HepG2 (cell line): Measurements from ENCODE around the gene GTF2F1. TPM values are rescaled to one million over a fixed set of nuclear protein-coding genes. Genes with fewer than 3 reads are reported as not detected.

Experiments used
- ATM ChIP-seq: fragments of 450-650 bp; IDR thresholded peaks from 2 replicates; pipeline ENCODE4 v1.7.1; 2017; ENCODE audit warnings: mild to moderate bottlenecking, borderline replicate concordance
- BHLHE40 ChIP-seq: IDR thresholded peaks from 2 replicates; pipeline ENCODE4 v1.6.1; 2011; ENCODE audit warnings: low read length, improper control_type of control experiment
- GATAD2A ChIP-seq: IDR thresholded peaks from 2 replicates; pipeline ENCODE4 v1.6.1; 2016
- KDM4B ChIP-seq: sonication (generic); formaldehyde crosslinking; IDR thresholded peaks from 2 replicates; pipeline ENCODE4 v1.4.0; 2020; ENCODE audit warnings: missing genetic modification reagents
- KDM5A ChIP-seq: fragments of 200-600 bp; sonication (generic); IDR thresholded peaks from 2 replicates; pipeline ENCODE4 v1.7.0; 2018; ENCODE audit warnings: antibody characterized with exemption, mild to moderate bottlenecking, low read length, borderline replicate concordance
- KLF13 ChIP-seq: sonication (generic); formaldehyde crosslinking; IDR thresholded peaks from 2 replicates; pipeline ENCODE4 v1.4.0; 2020; ENCODE audit warnings: mild to moderate bottlenecking, missing genetic modification reagents
- LCORL ChIP-seq, 2 experiments: fragments of 450-650 bp in 1 of 2; sonication (generic) in 1 of 2; formaldehyde crosslinking in 1 of 2; IDR thresholded peaks; 2 replicates each; pipeline versions ENCODE4 v1.5.0 to v1.6.1; 2017 to 2020; ENCODE audit warnings: antibody characterized with exemption in 1 of 2, missing genetic modification reagents in 1 of 2
- MAFF ChIP-seq: IDR thresholded peaks from 2 replicates; pipeline ENCODE4 v1.6.1; 2011; ENCODE audit warnings: low read depth, low read length, improper control_type of control experiment
- PCBP1 ChIP-seq: fragments of 200-400 bp; formaldehyde crosslinking; IDR thresholded peaks from 2 replicates; pipeline ENCODE4 v1.6.1; 2017; ENCODE audit warnings: mild to moderate bottlenecking, low read depth, low read length, borderline replicate concordance
- PITX1 ChIP-seq: sonication (generic); formaldehyde crosslinking; IDR thresholded peaks from 2 replicates; pipeline ENCODE4 v1.5.1; 2020; ENCODE audit warnings: mild to moderate bottlenecking, missing genetic modification reagents
- PLRG1 ChIP-seq: fragments of 450-650 bp; conservative IDR thresholded peaks from 2 replicates; pipeline ENCODE4 v1.6.1; 2016
- POLR2AphosphoS2 ChIP-seq: IDR thresholded peaks from 2 replicates; pipeline ENCODE4 v1.6.1; 2011; ENCODE audit warnings: low read depth, low read length, improper control_type of control experiment
- PTBP1 ChIP-seq: fragments of 200-400 bp; formaldehyde crosslinking; IDR thresholded peaks from 2 replicates; pipeline ENCODE4 v1.6.1; 2018; ENCODE audit warnings: low read length, low read depth; ENCODE audit not compliant: poor library complexity, severe bottlenecking
- RXRA ChIP-seq: sonication (generic); formaldehyde crosslinking; IDR thresholded peaks from 2 replicates; pipeline ENCODE4 v1.5.1; 2020; ENCODE audit warnings: missing genetic modification reagents
- SNAI1 ChIP-seq: sonication (generic); formaldehyde crosslinking; IDR thresholded peaks from 2 replicates; pipeline ENCODE4 v1.5.0; 2020; ENCODE audit warnings: mild to moderate bottlenecking, missing genetic modification reagents, borderline replicate concordance
- TAF15 ChIP-seq: fragments of 200-400 bp; formaldehyde crosslinking; IDR thresholded peaks from one replicate; pipeline ENCODE4 v1.6.1; 2018; ENCODE audit warnings: mild to moderate bottlenecking, low read depth, low read length; ENCODE audit not compliant: poor library complexity, severe bottlenecking
- TEAD2 ChIP-seq: sonication (generic); formaldehyde crosslinking; IDR thresholded peaks from 2 replicates; pipeline ENCODE4 v1.9.0; 2021; ENCODE audit warnings: missing genetic modification reagents
- XRCC5 ChIP-seq: fragments of 200-400 bp; formaldehyde crosslinking; optimal IDR thresholded peaks from 2 replicates; pipeline ENCODE3; 2017; ENCODE audit warnings: mild to moderate bottlenecking, low read length
- ZFP37 ChIP-seq: sonication (generic); formaldehyde crosslinking; IDR thresholded peaks from 2 replicates; pipeline ENCODE4 v1.4.0; 2020; ENCODE audit warnings: missing genetic modification reagents, borderline replicate concordance
- ZNF143 ChIP-seq: sonication (generic); formaldehyde crosslinking; IDR thresholded peaks from 2 replicates; pipeline ENCODE4 v1.4.0; 2020; ENCODE audit warnings: missing genetic modification reagents
- ZNF234 ChIP-seq: sonication (generic); formaldehyde crosslinking; conservative IDR thresholded peaks from 2 replicates; pipeline ENCODE4 v1.5.1; 2020; ENCODE audit warnings: mild to moderate bottlenecking, missing genetic modification reagents
- ZNF251 ChIP-seq: sonication (generic); formaldehyde crosslinking; IDR thresholded peaks from 2 replicates; pipeline ENCODE4 v1.9.0; 2021; ENCODE audit warnings: mild to moderate bottlenecking, missing genetic modification reagents
- ZNF256 ChIP-seq: sonication (generic); formaldehyde crosslinking; conservative IDR thresholded peaks from 2 replicates; pipeline ENCODE4 v1.4.0; 2020; ENCODE audit warnings: missing genetic modification reagents
- ZNF326 ChIP-seq: sonication (generic); formaldehyde crosslinking; IDR thresholded peaks from 2 replicates; pipeline ENCODE4 v1.4.0; 2020; ENCODE audit warnings: missing genetic modification reagents, borderline replicate concordance
- ZNF562 ChIP-seq: sonication (generic); formaldehyde crosslinking; IDR thresholded peaks from 2 replicates; pipeline ENCODE4 v1.8.0; 2022; ENCODE audit warnings: missing genetic modification reagents, borderline replicate concordance
- ZNF746 ChIP-seq: sonication (generic); formaldehyde crosslinking; IDR thresholded peaks from 2 replicates; pipeline ENCODE4 v1.8.0; 2022; ENCODE audit warnings: mild to moderate bottlenecking, missing genetic modification reagents
- polyA plus RNA-seq, 8 experiments: library from polyadenylated mRNA; depleted of rRNA in 3 of 8; stranded (reverse) in 7 of 8; unstranded in 1 of 8; fragments of >200 nt; fragmentation: Illumina TruSeq in 4 of 8; extraction: Trizol in 4 of 8; gene quantifications; 2 replicates each; pipeline versions ENCODE4 v1.2.1 to v1.2.3, GENCODE V29; 2011 to 2016; ENCODE audit warnings: low read depth in 4 of 8, missing spikeins in 1 of 8, mixed read lengths in 1 of 8; ENCODE audit not compliant: insufficient read depth in 1 of 8
- total RNA-seq, 5 experiments: library from RNA; depleted of rRNA; stranded (reverse); fragments of >200 nt; fragmentation: Illumina TruSeq; extraction: Trizol; gene quantifications; 2 replicates each; pipeline ENCODE4 v1.2.3, GENCODE V29; 2016; ENCODE audit warnings: low read depth in 1 of 5
- TF ChIP-seq, protein P1 (sequence below): sonication (generic); formaldehyde crosslinking; IDR thresholded peaks from 2 replicates; pipeline ENCODE4 v1.5.0; 2020; ENCODE audit warnings: mild to moderate bottlenecking, missing genetic modification reagents

Gene GTF2F1
- total and polyA plus RNA-seq, 2 of the 13 experiments (the other 11 are each of a cell fraction or from before 2014, with no cell fraction given) = 27.8 to 34.1 TPM

GRCh38 chr19:6412447-6413091, 19.6 kb upstream of the GTF2F1 start (continued):
- TF ChIP-seq GATAD2A (CRISPR knock-in tag) = no peak
- no peak for TF ChIP-seq KDM5A
- TF ChIP-seq PITX1 (CRISPR knock-in tag) = no peak
- TF ChIP-seq MAFF = no peak
- TF ChIP-seq ZNF143 (CRISPR knock-in tag) = no peak
- TF ChIP-seq KLF13 (CRISPR knock-in tag) = no peak
- 0 out of 2 replicates have a peak, but pooled peaks have one; percentile 27 for TF ChIP-seq PCBP1
- TF ChIP-seq BHLHE40 = no peak
- TF ChIP-seq TAF15 = no peak
- no peak for TF ChIP-seq RXRA (CRISPR knock-in tag)
- peak; percentile 67 for TF ChIP-seq XRCC5
- peak; percentile 54; the same call in 1 of the 2 replicates for TF ChIP-seq POLR2AphosphoS2
- no peak for TF ChIP-seq ZNF251 (CRISPR knock-in tag)
- TF ChIP-seq ZNF326 (CRISPR knock-in tag) = no peak
- TF ChIP-seq ZNF256 (CRISPR knock-in tag) = no peak
- TF ChIP-seq ZNF234 (CRISPR knock-in tag) = no peak
- no peak for TF ChIP-seq ZNF746
- TF ChIP-seq PTBP1 = no peak
- no peak for TF ChIP-seq LCORL (IDR thresholded peaks at IDR 0.05)
- no peak for TF ChIP-seq LCORL (CRISPR knock-in tag; IDR thresholded peaks at IDR 0.05)
- TF ChIP-seq, protein P1, sequence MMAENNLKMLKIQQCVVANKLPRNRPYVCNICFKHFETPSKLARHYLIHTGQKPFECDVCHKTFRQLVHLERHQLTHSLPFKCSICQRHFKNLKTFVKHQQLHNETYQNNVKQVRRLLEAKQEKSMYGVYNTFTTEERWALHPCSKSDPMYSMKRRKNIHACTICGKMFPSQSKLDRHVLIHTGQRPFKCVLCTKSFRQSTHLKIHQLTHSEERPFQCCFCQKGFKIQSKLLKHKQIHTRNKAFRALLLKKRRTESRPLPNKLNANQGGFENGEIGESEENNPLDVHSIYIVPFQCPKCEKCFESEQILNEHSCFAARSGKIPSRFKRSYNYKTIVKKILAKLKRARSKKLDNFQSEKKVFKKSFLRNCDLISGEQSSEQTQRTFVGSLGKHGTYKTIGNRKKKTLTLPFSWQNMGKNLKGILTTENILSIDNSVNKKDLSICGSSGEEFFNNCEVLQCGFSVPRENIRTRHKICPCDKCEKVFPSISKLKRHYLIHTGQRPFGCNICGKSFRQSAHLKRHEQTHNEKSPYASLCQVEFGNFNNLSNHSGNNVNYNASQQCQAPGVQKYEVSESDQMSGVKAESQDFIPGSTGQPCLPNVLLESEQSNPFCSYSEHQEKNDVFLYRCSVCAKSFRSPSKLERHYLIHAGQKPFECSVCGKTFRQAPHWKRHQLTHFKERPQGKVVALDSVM (CRISPR knock-in tag) = no peak
- no peak for TF ChIP-seq ATM
- TF ChIP-seq ZNF562 (CRISPR knock-in tag) = no peak
- no peak for TF ChIP-seq ZFP37
- no peak for TF ChIP-seq TEAD2 (CRISPR knock-in tag)
- TF ChIP-seq PLRG1 = no peak
- no peak for TF ChIP-seq KDM4B (CRISPR knock-in tag)
- no peak for TF ChIP-seq SNAI1 (CRISPR knock-in tag)
